Measurements from ENCODE around the gene CDH13.

- TF ChIP-seq CEBPB (IDR thresholded peaks at IDR 0.05; ENCODE audit: low read depth, low read length) (no peak), YY1 (IDR thresholded peaks at IDR 0.05; ENCODE audit: low read depth, low read length) (no peak), SIN3A (conservative IDR thresholded peaks at IDR 0.05 in 1 of 2, IDR thresholded peaks at IDR 0.05 in 1 of 2; ENCODE audit: low read depth in 1 of 2, low read length in 2 of 2) (no peak), CBX8 (IDR thresholded peaks at IDR 0.05; ENCODE audit: borderline replicate concordance, low read depth, low read length) (no peak)
Observed at GRCh38 chr16:83606486-83607030, 979.8 kb downstream of the CDH13 start.
